ENCODE measurements around the gene DCAF17.

The DCAF17 gene

GRCh38 chr2:171441470-171441869 is 7.4 kb downstream of the DCAF17 start:
- no peak for TF ChIP-seq EZH2 (IDR thresholded peaks at IDR 0.05; ENCODE audit: borderline replicate concordance, low read length)
- TF ChIP-seq CTCF (IDR thresholded peaks at IDR 0.05; ENCODE audit: low read length), result no peak

GRCh38 chr2:171447675-171448074 is 13.6 kb downstream of the DCAF17 start:
- Histone ChIP-seq H3K27ac (ENCODE audit: low read depth, low read length, poor library complexity, severe bottlenecking) (no peak overlapping the region), H3K79me2 (ENCODE audit: insufficient read depth, low read length) (no peaks in the 10 kb centered on the region), H3K9me2 (ENCODE audit: low read depth, low read length) (no peaks in the 10 kb centered on the region), H3K4me2 (ENCODE audit: low read length) (no peak overlapping the region), H2AFZ (ENCODE audit: low read length) (no peak overlapping the region), H3K4me1 (ENCODE audit: insufficient read depth, low read length, severe bottlenecking) (no peaks in the 10 kb centered on the region), H3K9ac (ENCODE audit: low read length) (no peak overlapping the region), H3K9me3 (ENCODE audit: low read length) (no peaks in the 10 kb centered on the region), H4K20me1 (ENCODE audit: insufficient read depth, low read length) (no peaks in the 10 kb centered on the region), H3F3A (ENCODE audit: insufficient read depth, low read length) (no peaks in the 10 kb centered on the region), H3K36me3 (ENCODE audit: insufficient read depth, low read length) (peaks cover 76% of the 10 kb centered on the region), H3K4me3 (ENCODE audit: low read depth, low read length, poor library complexity, severe bottlenecking) (no peak overlapping the region), H3K27me3 (ENCODE audit: insufficient read depth, low read length) (no peaks in the 10 kb centered on the region)
- TF ChIP-seq EZH2 (IDR thresholded peaks at IDR 0.05; ENCODE audit: borderline replicate concordance, low read length) (no peak), CTCF (IDR thresholded peaks at IDR 0.05; ENCODE audit: low read length) (peak; percentile 32; the same call in 1 of the 2 replicates)

More at GRCh38 chr2:171441470-171441869, 7.4 kb downstream of the DCAF17 start:
- Histone ChIP-seq H3K4me1 (ENCODE audit: insufficient read depth, low read length, severe bottlenecking) (no peaks in the 10 kb centered on the region), H2AFZ (ENCODE audit: low read length) (no peak overlapping the region), H3K27me3 (ENCODE audit: insufficient read depth, low read length) (no peaks in the 10 kb centered on the region), H3K9me3 (ENCODE audit: low read length) (no peaks in the 10 kb centered on the region), H3K4me3 (ENCODE audit: low read depth, low read length, poor library complexity, severe bottlenecking) (no peak overlapping the region), H4K20me1 (ENCODE audit: insufficient read depth, low read length) (no peaks in the 10 kb centered on the region), H3K4me2 (ENCODE audit: low read length) (no peak overlapping the region), H3K9me2 (ENCODE audit: low read depth, low read length) (no peaks in the 10 kb centered on the region), H3F3A (ENCODE audit: insufficient read depth, low read length) (no peaks in the 10 kb centered on the region), H3K9ac (ENCODE audit: low read length) (no peak overlapping the region), H3K79me2 (ENCODE audit: insufficient read depth, low read length) (no peaks in the 10 kb centered on the region), H3K36me3 (ENCODE audit: insufficient read depth, low read length) (peaks cover 85% of the 10 kb centered on the region), H3K27ac (ENCODE audit: low read depth, low read length, poor library complexity, severe bottlenecking) (no peak overlapping the region)

GRCh38 chr2:171451074-171451473 is 17.0 kb downstream of the DCAF17 start:
- peaks cover 76% of the 10 kb centered on the region for H3K36me3 ChIP-seq (ENCODE audit: insufficient read depth, low read length)
- no peak overlapping the region for H3K4me3 ChIP-seq (ENCODE audit: low read depth, low read length, poor library complexity, severe bottlenecking)

More at GRCh38 chr2:171451074-171451473, 17.0 kb downstream of the DCAF17 start:
- Histone ChIP-seq H3K79me2 (ENCODE audit: insufficient read depth, low read length) (no peaks in the 10 kb centered on the region), H3K4me1 (ENCODE audit: insufficient read depth, low read length, severe bottlenecking) (no peaks in the 10 kb centered on the region), H3K9ac (ENCODE audit: low read length) (no peak overlapping the region), H3K9me2 (ENCODE audit: low read depth, low read length) (no peaks in the 10 kb centered on the region), H3F3A (ENCODE audit: insufficient read depth, low read length) (no peaks in the 10 kb centered on the region), H3K27me3 (ENCODE audit: insufficient read depth, low read length) (no peaks in the 10 kb centered on the region), H4K20me1 (ENCODE audit: insufficient read depth, low read length) (no peaks in the 10 kb centered on the region), H3K9me3 (ENCODE audit: low read length) (no peaks in the 10 kb centered on the region), H3K4me2 (ENCODE audit: low read length) (no peak overlapping the region), H2AFZ (ENCODE audit: low read length) (no peak overlapping the region), H3K27ac (ENCODE audit: low read depth, low read length, poor library complexity, severe bottlenecking) (no peak overlapping the region)
- TF ChIP-seq CTCF (IDR thresholded peaks at IDR 0.05; ENCODE audit: low read length), result no peak

All from OCI-LY1 (cell line).